Activated CD8-positive, alpha-beta memory T cell treated with anti-CD3 and anti-CD28 coated beads for 48 hours (primary cell): ENCODE data around the gene CDC27.
"Not testable (repeated sequence)": the region's sequence is repeated elsewhere in the genome, so short reads cannot be mapped to it uniquely, and the experiment has no call there.

ENCODE experiments used
- DNase-seq, 3 experiments: peaks; one replicate each; pipeline ENCODE4 v3.0.0-alpha.2; 2020; ENCODE audit warnings: low read depth in 2 of 3, low spot score in 2 of 3

Gene CDC27

GRCh38 chr17:47073629-47074028, 115.5 kb downstream of the CDC27 start:
- not testable (repeated sequence) for DNase-seq

- DNase-seq = no peak
These were observed 116.2 kb downstream of the CDC27 start for GRCh38 chr17:47072886-47073285.

- not testable (repeated sequence) for DNase-seq
These were observed 117.9 kb downstream of the CDC27 start for GRCh38 chr17:47071171-47071570.

- DNase-seq = not testable (repeated sequence)
These were observed 118.8 kb downstream of the CDC27 start for GRCh38 chr17:47070266-47070665.
